ENCODE results near the gene ARHGAP21. TPM values are rescaled to one million over a fixed set of nuclear protein-coding genes. Genes with fewer than 3 reads are reported as not detected.

Gene ARHGAP21
- total and polyA plus RNA-seq, 2 donors from 2014 or later, result 12.7 to 74.3 TPM

DNA sequence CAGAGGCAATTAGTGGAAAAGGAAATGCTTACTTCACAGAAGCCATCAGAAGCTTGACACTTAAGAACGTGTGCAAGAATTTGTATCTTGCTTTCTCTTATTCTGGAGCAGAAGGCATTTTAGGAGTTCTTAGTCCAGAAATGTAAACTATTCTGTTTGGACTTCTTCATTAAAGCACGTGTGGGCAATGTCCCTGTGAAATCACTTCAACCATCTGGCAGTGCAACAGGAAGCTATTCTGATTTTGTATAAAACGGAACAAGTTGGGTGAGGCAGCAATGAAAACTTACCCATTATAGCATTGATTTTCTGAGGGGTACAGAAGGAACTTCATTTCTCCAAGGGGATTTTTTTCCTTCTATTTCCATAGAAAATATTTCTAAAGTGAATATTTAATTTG is 21.3 kb upstream of the ARHGAP21 start:
- Histone ChIP-seq H3K36me3 (ENCODE audit: control insufficient read depth in 2 of 3, insufficient read depth in 3 of 3, low read length in 3 of 3) (no peaks in the 10 kb centered on the region), H3K27ac (ENCODE audit: low read depth in 2 of 2, low read length in 2 of 2) (no peak overlapping the region), H3K27me3 (ENCODE audit: control insufficient read depth, insufficient read depth, low read length) (no peaks in the 10 kb centered on the region), H3K4me3 (ENCODE audit: low read length in 3 of 3) (no peak overlapping the region), H3K9me3 (ENCODE audit: control insufficient read depth in 2 of 3, insufficient read depth in 1 of 3, low read length in 3 of 3) (peaks cover 0 to 3% (median 0%) of the 10 kb centered on the region in 3 donors), H3K9ac (ENCODE audit: low read length in 3 of 3) (no peak overlapping the region), H3K4me1 (ENCODE audit: control insufficient read depth in 2 of 3, insufficient read depth in 2 of 3, low read depth in 1 of 3, low read length in 3 of 3) (no peaks in the 10 kb centered on the region)
- TF ChIP-seq, protein P1, sequence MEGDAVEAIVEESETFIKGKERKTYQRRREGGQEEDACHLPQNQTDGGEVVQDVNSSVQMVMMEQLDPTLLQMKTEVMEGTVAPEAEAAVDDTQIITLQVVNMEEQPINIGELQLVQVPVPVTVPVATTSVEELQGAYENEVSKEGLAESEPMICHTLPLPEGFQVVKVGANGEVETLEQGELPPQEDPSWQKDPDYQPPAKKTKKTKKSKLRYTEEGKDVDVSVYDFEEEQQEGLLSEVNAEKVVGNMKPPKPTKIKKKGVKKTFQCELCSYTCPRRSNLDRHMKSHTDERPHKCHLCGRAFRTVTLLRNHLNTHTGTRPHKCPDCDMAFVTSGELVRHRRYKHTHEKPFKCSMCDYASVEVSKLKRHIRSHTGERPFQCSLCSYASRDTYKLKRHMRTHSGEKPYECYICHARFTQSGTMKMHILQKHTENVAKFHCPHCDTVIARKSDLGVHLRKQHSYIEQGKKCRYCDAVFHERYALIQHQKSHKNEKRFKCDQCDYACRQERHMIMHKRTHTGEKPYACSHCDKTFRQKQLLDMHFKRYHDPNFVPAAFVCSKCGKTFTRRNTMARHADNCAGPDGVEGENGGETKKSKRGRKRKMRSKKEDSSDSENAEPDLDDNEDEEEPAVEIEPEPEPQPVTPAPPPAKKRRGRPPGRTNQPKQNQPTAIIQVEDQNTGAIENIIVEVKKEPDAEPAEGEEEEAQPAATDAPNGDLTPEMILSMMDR (IDR thresholded peaks at IDR 0.05; ENCODE audit: borderline replicate concordance, extremely low read depth, insufficient read depth), result no peak
- intact Hi-C loops (cut with DNase I), result no loop called here
- DNase-seq (peak in 1 of 5 donors; percentile 14), FAIRE-seq (no peak)

DNA sequence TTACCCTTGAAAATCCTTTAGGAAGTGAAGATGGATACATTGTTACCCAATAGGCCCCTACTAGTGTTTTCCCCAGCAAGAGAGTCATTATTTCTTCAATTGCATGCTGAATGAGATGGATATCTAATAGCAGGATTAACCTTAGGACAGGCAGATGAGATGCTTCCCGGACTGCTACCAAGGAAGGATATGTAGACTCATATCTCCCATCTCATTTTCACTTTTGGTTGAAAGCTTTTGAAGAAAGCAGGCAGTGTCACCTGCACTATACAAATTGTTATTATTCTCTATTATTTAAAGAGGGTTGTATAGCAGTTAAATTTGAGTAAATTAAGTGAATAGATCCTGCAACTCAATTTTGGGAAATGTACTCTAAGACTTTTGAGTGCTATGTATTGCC is 17.0 kb upstream of the ARHGAP21 start:
- no peaks in the 10 kb centered on the region for H3K27me3 ChIP-seq (ENCODE audit: control insufficient read depth, insufficient read depth, low read length)
- no peaks in the 10 kb centered on the region for H3K4me1 ChIP-seq (ENCODE audit: control insufficient read depth in 2 of 3, insufficient read depth in 2 of 3, low read depth in 1 of 3, low read length in 3 of 3)
- no peak overlapping the region for H3K27ac ChIP-seq (ENCODE audit: low read depth in 2 of 2, low read length in 2 of 2)
- H3K9me3 ChIP-seq (ENCODE audit: control insufficient read depth in 2 of 3, insufficient read depth in 1 of 3, low read length in 3 of 3), result peaks cover 0 to 3% (median 0%) of the 10 kb centered on the region in 3 donors
- TF ChIP-seq, protein P1 (IDR thresholded peaks at IDR 0.05; ENCODE audit: borderline replicate concordance, extremely low read depth, insufficient read depth), result no peak
- no peak overlapping the region for H3K9ac ChIP-seq (ENCODE audit: low read length in 3 of 3)
- intact Hi-C loops (cut with DNase I), result no loop called here
- DNase-seq (no peak), FAIRE-seq (no peak)
- no peaks in the 10 kb centered on the region for H3K36me3 ChIP-seq (ENCODE audit: control insufficient read depth in 2 of 3, insufficient read depth in 3 of 3, low read length in 3 of 3)
- H3K4me3 ChIP-seq (ENCODE audit: low read length in 3 of 3), result no peak overlapping the region

DNA sequence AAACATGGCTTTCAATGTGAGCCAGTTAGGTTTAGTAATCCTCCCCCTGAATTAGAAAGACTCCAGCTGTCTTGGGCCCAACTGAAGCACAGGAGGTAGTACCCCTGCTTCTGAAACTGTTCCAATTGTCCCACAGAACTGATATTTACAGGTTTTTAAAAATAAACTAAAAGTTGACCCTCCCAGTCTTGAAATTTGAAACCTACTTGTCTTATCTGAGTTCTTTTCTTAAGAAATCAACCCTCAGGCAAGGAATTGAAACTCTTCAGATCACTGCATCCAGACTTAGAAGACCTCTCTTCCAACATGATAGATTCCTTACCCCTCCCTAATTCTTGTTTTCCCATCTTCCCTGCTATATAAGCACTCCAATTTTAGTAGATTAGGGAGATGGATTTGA is 13.3 kb upstream of the ARHGAP21 start:
- Histone ChIP-seq H3K36me3 (ENCODE audit: control insufficient read depth in 2 of 3, insufficient read depth in 3 of 3, low read length in 3 of 3) (no peaks in the 10 kb centered on the region), H3K4me1 (ENCODE audit: control insufficient read depth in 2 of 3, insufficient read depth in 2 of 3, low read depth in 1 of 3, low read length in 3 of 3) (no peaks in the 10 kb centered on the region), H3K9me3 (ENCODE audit: control insufficient read depth in 2 of 3, insufficient read depth in 1 of 3, low read length in 3 of 3) (peaks cover 0 to 3% (median 0%) of the 10 kb centered on the region in 3 donors), H3K4me3 (ENCODE audit: low read length in 3 of 3) (no peak overlapping the region), H3K27ac (ENCODE audit: low read depth in 2 of 2, low read length in 2 of 2) (no peak overlapping the region), H3K27me3 (ENCODE audit: control insufficient read depth, insufficient read depth, low read length) (no peaks in the 10 kb centered on the region), H3K9ac (ENCODE audit: low read length in 3 of 3) (no peak overlapping the region)
- no peak for DNase-seq
- no peak for FAIRE-seq
- TF ChIP-seq, protein P1 (IDR thresholded peaks at IDR 0.05; ENCODE audit: borderline replicate concordance, extremely low read depth, insufficient read depth), result no peak
- intact Hi-C loops (cut with DNase I), result no loop called here

DNA sequence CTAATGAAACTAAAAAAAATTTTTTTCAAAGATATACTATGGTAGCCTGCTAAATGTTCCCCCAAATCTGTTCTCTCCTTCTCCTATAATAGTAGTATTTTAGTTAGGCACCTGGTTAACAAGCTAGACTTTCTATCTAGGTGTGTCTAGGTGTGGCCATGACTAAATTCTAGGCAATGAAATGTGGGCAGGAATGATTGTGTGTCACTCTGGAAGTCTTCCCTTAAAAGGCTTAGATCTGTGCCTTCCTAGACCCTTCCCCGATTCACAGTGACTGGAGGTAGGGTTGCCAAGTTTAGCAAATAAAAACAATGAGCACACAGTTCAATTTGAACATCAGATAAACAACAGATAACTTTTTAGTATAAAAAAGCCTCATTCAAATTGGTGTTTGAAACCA is 8.3 kb upstream of the ARHGAP21 start:
- Histone ChIP-seq H3K27me3 (ENCODE audit: control insufficient read depth, insufficient read depth, low read length) (no peaks in the 10 kb centered on the region), H3K9ac (ENCODE audit: low read length in 3 of 3) (no peak overlapping the region), H3K4me3 (ENCODE audit: low read length in 3 of 3) (no peak overlapping the region), H3K4me1 (ENCODE audit: control insufficient read depth in 2 of 3, insufficient read depth in 2 of 3, low read depth in 1 of 3, low read length in 3 of 3) (no peaks in the 10 kb centered on the region), H3K27ac (ENCODE audit: low read depth in 2 of 2, low read length in 2 of 2) (no peak overlapping the region), H3K9me3 (ENCODE audit: control insufficient read depth in 2 of 3, insufficient read depth in 1 of 3, low read length in 3 of 3) (no peaks in the 10 kb centered on the region), H3K36me3 (ENCODE audit: control insufficient read depth in 2 of 3, insufficient read depth in 3 of 3, low read length in 3 of 3) (no peaks in the 10 kb centered on the region)
- FAIRE-seq (no peak), DNase-seq (no peak)
- TF ChIP-seq, protein P1 (IDR thresholded peaks at IDR 0.05; ENCODE audit: borderline replicate concordance, extremely low read depth, insufficient read depth), result no peak
- intact Hi-C loops (cut with DNase I), result no loop called here

Measured in kidney (tissue), 14 donors.